HG02678 (cell line): ENCODE data around the gene ACAA2.

Experiments
- ATAC-seq: cut with Tn5 transposase; IDR thresholded peaks from one replicate; pipeline ENCODE4 v1.9.1; 2021; ENCODE audit warnings: mild to moderate bottlenecking, moderate library complexity; ENCODE audit not compliant: unreplicated experiment

The ACAA2 gene

DNA sequence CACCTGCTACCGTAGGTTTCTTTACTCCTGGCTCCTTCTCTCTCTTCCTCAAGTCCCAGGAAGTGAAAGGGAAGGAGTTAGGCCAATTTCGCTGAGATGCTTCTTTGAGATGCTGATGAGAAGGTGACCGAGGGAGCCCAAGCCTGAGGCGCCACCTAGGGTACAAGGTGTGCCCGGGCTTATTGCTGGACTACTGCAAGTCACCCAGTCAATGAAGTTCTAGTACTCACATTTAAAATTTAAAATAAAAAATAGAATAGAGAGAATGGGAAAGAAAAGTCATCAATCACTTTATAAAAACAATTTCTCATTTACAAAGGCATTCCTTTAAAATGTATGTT, 45.3 kb downstream of the ACAA2 start:
- ATAC-seq: no peak

GRCh38 chr18:49767111-49768050, 46.0 kb downstream of the ACAA2 start:
- no peak for ATAC-seq

DNA sequence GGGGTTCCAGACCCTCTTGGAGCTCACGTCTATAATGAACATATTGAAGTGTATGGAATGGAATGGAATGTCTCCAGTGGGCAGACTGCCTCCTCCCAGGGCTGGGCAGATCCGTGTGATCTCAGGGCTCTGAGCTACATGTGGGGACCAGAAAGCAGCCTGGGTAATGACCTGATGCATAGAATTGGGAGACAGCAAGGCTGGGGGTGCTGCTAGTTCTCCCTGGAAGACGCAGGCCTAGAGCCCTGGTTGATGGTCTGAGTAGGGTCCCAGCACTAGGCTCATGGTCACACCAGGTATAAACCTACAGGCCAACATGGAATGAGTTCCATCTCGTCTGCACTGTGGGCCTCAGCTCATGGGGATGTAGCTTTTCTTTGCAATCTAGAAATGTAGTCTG, 46.7 kb downstream of the ACAA2 start:
- no peak for ATAC-seq

DNA sequence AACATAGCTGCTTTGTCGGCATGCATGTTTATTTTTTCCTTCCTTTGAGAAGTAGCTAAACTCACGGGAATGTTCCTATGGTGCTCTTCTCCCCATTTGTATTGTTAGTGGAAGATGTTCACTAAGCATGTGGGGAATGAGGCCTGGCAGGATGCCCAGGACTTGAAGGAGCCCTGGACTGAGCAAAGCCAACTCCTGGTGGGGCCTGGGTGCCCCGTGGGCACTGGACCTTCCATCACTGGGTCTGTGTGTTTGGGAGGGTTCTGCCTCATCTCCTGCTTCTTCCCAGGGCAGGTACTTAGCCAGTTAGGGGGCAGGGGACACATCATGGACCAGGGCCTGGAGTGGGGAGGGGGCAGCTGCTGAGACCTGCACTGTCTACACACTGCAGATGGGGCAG, 49.3 kb downstream of the ACAA2 start:
- ATAC-seq: no peak

DNA sequence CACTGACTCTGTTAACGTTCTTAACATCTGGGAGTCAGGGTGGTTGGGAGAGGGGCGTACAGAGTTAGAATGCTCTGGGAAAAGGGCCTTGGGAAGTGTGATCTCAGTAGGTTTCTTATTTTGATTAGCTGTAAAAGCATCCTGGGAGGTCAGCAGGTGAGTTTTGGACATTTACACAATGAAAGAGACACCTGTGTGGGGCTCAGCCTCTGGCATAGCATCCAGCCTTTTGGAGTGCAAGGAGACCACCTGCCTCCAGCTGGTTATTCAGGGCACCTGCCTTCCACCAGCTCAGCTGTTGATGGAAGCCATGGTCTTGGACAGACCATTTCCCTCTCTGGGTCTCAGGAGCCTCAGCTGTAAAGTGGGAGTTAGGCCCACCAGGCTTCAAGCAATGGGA, 49.7 kb downstream of the ACAA2 start:
- no peak for ATAC-seq

DNA sequence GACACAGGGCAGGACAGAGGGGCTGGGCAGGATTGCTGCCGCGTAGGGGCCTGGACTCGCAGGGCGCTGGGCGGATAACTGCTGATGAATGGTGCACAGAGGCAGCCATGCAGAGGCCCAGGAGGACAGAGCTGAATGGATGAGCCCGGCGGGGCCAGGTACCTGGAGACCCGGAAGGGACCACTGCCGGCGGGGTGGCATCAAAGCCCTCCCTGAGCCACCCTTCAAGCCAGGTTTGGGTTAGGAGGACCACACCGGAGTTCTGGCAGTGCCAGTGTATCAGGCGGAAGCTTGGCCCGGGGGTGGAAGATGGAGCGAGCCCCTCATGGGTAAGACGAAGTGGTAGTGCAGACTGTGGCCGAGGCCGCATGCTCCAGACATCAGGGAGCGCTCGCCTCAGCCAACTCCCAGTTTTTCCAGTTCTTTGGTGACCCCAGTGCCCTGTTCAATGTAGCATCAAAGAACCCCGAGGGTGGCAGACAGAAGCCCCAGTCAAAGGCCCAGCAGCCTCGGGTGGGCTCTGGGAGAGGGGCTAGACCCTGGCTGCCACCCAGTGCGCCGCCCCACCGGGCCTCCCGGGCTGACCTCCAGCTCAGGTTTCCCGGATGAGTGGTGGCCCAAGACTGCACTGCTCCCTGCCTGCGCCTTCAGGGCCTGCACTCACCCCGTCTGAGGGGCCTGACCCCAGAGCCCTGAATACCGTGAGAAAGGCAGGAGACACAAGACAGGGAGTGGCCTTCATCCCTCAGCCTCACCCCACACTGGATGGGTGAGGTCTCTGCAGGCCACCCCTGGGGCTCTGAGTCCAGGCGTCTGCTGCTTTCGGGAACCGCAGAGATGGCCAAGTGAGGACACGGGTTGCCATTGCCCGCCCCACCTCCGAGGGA, 50.9 kb downstream of the ACAA2 start:
- ATAC-seq: no peak

DNA sequence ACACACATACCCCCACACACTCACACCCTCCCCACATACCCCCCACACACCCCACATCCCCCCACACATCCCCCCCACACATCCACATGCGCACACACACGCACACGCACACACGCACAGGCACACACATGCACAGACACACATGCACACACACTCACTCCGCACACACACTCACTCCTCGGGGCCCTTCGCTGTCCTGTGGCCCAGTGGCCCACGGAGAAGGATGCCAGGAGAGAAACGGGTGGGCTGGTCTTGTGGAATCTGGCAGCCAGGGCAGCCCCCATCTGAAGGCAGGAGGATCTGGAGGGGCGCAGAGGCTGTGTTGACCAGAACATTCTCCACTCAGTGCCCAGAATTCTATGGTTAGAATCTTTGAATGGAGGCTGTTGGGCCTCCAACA, 51.6 kb downstream of the ACAA2 start:
- no peak for ATAC-seq

DNA sequence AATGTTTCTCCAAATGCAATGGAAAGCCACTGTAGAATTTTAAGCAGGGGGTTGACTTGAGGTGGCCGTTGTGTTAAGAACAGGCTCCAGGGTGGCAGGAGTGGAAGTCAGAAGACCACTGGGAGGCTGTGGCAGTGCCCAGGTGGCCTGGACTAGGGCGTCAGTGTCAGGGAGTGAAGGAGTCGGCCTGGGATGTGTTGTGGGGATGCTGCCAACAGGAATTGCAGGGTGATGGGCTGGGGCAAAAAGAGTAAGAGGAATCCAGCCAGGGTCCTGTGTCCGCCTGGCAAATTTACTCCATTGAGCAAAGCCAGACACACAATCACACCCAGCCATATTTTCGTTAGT, 55.1 kb downstream of the ACAA2 start:
- ATAC-seq: no peak

GRCh38 chr18:49757513-49758262, 55.6 kb downstream of the ACAA2 start:
- no peak for ATAC-seq

- no peak for ATAC-seq
Measured at GRCh38 chr18:49756671-49757362, 56.5 kb downstream of the ACAA2 start.

GRCh38 chr18:49756135-49756534, 57.2 kb downstream of the ACAA2 start:
- ATAC-seq: no peak

DNA sequence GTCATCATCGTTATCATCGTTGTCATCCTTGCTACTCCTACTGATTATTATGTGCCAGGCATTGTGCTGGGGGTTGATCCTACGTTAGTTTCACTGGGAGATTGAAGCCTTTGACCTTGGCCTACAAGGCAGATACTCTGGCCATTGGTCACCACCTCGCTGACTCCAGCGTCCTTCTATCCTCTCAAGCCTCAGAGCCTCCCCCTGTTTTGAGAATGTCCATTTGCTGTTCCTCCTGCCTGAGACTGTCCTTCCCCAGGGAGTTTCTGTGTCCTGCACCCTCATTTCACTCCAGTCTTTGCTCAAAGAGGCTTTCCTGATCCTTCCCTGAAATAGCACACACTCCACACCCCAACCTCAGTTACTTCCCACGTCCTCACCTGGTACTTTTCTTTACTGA, 57.8 kb downstream of the ACAA2 start:
- no peak for ATAC-seq

GRCh38 chr18:49754866-49755265, 58.5 kb downstream of the ACAA2 start:
- ATAC-seq: no peak

- no peak for ATAC-seq
Measured at GRCh38 chr18:49753643-49754042, 59.7 kb downstream of the ACAA2 start.

- no peak for ATAC-seq
Measured at GRCh38 chr18:49752095-49752457, 61.3 kb downstream of the ACAA2 start.

DNA sequence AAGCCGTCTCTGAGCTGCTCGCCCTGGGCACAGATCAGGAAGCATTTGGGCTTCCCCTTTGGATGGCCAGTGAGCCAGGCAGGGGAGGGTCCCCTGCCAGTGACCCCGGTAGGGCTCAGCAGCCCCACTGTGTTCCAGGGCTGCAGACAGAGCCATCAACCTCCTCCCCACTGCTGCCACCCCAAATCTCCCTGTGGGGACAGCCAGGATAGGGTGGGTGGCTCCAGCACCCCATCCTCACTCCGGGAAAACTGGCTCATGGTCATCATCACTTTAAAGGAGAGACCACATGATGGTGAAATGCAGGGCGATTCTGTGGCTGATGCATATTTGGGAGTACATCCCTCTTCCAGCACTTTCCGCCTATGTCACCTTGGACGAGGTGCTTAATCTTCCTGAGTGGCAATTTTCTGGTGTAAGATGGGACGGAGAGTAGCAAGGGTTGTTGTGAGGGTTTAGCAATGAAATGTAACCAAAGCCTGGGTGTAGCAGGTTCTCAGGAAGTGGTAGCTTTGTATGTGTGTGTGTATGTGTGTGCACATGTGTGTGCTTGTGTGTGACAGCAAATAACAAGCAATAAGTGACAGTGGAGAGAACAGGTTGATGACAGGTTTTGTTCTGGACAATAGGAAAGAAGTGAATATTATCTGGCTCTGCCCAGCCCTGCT, 61.8 kb downstream of the ACAA2 start:
- ATAC-seq: no peak

DNA sequence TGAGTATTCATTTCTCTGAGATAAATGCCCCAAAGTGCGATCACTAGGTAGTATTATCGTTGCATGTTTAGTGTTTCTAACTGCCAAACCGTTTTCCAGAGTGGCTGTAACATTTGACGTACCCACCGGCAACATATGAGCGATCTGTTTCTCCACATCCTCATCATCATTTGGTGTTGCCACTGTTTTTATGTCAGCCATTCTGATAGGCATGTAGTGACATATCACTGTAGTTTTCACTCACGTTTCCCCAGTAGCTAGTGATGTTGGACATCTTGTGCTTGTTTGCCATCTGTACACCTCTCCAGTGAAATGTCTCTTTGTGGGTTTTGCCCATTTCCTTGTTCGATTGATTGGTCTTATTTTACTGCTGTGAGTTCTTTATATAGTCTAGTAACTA, 63.8 kb downstream of the ACAA2 start:
- no peak for ATAC-seq

- no peak for ATAC-seq
Measured at GRCh38 chr18:49747876-49748275, 65.5 kb downstream of the ACAA2 start.

DNA sequence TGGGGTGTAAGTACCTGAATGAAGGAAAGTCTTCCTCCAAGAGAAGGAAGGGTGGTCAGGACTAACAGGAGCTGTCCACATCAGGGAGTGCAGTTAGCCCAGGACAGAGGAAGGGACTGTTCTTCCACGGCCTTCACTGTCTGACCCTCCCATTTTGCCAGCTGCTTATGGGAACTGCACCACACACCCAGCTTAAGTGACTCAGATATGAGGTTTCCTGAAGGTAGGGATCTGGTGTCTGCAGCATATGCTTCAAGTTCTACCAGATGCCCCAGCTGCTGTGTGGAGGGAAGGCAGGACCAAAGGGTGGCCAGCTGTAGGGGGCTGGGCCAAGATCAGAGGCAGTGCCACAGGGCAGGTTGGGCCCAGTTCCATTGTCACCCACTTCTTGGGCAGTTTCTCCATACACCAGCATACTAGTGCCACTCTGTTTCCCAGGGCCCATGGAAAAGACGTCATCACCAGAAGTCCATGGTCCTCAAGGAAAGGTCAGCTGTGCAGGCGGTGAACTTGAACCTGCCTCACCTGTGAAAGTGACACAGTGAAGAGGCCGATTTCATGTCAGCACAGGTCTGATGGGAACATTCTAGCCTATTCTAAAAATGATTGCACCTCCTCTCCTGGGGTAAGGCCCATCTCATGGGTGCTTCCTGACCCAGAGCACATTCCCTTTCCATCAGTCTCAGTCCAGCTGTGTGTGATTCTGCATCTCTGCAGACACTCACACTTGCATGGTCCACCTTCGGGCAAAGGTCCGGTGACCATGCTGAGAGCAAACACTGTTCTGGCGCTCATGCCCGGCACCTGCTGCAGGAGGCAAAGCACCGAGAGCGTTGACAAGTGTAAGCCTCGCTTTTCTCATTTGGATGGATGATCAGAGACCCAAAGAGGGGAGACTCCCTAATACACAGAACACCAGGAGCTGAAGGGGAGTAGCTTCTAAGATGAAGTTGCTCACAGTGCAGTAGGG, 68.0 kb downstream of the ACAA2 start:
- no peak for ATAC-seq
